GM19455 (cell line): ENCODE measurements around the gene TGFB1.
A peak's percentile ranks its signal among the peaks of the same experiment; 100 is the strongest.
"Not testable (repeated sequence)": the region's sequence is repeated elsewhere in the genome, so short reads cannot be mapped to it uniquely, and the experiment has no call there.

Experiments
- ATAC-seq: cut with Tn5 transposase; IDR thresholded peaks from one replicate; pipeline ENCODE4 v1.9.1; 2021; ENCODE audit not compliant: unreplicated experiment

Gene TGFB1

DNA sequence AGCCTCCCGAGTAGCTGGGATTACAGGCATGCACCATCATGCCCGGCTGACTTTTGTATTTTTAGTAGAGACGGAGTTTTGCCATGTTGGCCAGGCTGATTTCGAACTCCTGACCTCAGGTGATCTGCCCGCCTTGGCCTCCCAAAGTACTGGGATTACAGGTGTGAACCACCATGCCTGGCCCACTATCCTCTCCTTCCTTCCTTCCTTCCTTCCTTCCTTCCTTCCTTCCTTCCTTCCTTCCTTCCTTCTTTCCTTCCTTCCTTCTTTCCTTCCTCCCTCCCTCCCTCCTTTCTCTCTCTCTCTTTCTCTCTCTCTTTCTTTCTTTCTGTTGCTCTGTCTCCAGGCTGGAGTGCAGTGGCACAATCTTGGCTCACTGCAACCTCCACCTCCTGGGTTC, 17.4 kb upstream of the TGFB1 start:
- ATAC-seq, result not testable (repeated sequence)

DNA sequence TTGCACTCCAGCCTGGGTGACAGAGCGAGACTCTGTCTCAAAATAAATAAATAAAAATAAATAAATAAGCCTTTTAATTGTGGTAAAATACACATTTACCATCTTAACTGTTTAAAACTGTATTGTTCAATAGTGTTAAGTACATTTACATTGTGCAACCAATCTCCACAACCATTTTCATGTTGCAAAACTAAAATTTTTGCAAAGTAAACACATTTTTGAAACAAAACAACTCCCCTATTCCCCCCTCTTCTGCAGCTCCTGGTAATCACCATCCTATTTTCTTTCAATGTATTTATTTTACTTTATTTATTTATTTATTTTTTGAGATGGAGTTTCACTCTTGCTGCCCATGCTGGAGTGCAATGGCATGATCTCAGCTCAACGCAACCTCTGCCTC, 16.0 kb upstream of the TGFB1 start:
- ATAC-seq, result no peak

DNA sequence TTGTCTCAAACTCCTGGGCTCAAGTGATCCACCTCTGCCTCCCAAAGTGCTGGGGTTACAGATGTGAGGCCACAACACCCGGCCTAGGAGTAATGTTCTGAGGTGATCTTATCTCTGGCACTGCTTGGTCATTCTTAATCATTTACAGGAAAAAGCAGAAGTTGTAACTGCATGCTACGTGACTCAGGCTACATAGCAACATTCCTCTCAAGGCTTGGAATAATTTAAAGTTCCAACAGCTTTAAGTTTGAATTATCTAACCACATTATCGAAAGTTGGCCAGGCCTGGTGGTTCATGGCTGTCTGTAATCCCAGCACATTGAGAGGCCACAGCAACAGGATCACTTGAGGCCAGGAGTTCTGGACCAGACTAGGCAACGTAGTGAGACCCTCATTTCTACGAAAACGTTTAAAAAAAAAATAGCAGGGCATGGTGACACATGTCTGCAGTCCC, 14.2 kb upstream of the TGFB1 start:
- ATAC-seq, result no peak

- ATAC-seq, result no peak
Measured at GRCh38 chr19:41366089-41366488, 12.4 kb upstream of the TGFB1 start.

- no peak for ATAC-seq
Measured at GRCh38 chr19:41364524-41365391, 11.0 kb upstream of the TGFB1 start.

DNA sequence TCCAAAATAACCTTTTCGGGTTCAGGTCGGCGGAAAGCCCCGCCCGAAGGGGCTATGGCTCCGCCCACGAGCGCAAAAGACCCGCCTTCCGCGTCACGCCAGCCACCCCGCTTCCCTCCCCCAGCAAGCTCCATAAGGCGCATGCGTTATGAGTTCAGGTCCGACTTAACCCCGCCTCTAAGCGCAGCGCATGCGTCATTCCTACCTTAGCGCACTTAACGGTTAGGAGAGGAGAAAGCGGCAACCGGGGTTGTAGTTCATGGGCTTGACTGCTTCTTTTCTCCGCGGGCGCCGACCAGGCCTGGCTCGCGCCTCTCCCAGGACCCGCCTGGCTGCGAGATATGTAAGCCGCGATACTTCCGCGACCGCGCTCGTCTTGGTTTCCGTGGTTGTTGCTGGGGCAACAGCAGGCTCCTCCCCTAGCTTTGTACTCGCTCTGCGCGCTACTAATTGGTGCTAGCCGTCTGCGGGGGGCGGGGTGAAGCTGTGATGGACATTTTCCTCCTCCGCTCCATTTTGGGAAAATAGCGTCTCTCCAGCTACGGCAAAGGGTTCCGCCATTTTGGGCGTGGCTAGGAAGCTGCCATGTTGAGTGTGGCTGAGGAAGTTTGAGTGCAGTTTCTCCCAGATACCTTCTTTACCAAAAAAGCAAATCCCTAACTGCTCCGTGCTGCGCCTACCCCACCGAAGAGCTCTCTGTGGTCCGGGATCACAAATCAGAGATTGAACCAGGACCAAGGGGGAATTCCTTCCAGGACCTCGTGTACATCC, 10.2 kb upstream of the TGFB1 start, which contains the start of gene B9D2:
TSS of gene B9D2 (minus strand) at position 397 of the 771 bp plus-strand sequence. CDS start 630 bp downstream, outside the sequence.
- peak; percentile 90 for ATAC-seq

GRCh38 chr19:41363371-41363752, 9.6 kb upstream of the TGFB1 start:
- no peak for ATAC-seq

GRCh38 chr19:41362143-41362847, 8.6 kb upstream of the TGFB1 start:
- no peak for ATAC-seq

GRCh38 chr19:41359741-41360140, 6.0 kb upstream of the TGFB1 start:
- no peak for ATAC-seq

- ATAC-seq, result no peak
Measured at GRCh38 chr19:41357746-41358145, 4.0 kb upstream of the TGFB1 start.

DNA sequence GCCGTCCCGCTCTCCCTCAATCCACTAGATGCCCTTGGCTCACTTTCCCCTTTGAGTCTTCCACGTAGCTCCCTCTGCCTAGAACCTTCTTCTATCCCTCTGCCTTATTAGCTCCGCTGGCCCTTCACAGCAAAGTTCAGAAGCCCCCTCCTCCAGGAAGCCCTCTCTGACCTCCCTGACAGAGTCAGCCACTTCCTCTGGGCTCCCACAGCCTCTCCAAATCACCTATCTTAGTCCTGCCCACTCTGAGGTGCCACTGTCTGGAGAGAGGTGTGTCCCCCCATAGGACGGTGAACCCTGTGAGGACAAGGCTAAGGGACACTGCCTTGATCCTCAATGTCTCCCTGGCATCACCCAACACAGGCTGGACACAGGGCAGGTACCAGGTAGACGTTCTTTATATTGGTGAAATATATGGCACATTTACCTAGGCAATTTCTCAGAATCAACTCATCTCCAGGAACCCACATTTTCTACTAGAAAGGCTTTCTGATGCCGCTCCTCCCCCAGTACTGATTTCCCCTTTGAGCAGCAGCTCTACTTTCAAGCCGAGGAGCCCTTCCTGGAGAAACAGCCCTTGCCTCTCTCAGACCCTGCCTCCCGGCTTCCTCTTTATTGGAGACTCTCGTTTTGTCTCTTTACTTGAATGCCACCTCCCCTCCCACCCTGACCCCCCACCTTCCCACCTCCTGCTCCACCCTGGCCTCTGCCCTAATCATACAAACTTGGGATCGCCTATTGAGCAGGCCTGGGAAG, 3.4 kb upstream of the TGFB1 start:
- ATAC-seq, result no peak

GRCh38 chr19:41355802-41356201, 2.1 kb upstream of the TGFB1 start:
- ATAC-seq, result no peak

- ATAC-seq, result no peak
Measured at GRCh38 chr19:41355035-41355434, 1.3 kb upstream of the TGFB1 start.

DNA sequence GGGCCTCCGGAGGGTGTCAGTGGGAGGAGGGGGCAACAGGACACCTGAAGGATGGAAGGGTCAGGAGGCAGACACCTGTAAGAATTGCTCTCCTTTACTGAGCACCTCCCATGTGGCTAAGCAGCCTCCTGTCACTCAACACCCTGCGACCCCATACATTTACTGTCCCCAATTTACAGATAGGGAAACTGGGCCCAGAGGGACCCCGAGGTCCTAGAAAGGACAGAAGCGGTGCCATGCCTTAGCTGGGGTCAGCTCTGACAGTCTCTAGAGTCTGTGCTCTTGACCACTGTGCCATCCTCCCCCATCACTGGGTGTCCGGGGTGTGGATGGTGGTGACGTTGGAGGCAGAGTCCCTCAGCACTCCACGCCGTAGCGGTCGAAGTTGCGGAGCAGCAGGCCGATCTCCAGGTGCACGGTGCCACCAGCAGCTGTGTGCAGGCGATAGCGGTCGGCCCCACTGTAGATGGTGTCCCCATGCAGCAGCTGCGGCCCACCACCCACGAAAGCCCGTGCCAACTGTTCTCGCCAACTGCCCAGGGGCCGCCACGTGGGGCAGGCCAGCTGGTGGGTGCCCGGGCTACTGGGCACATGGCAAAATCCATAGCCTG, 726 bp upstream of the TGFB1 start:
- ATAC-seq, result no peak

DNA sequence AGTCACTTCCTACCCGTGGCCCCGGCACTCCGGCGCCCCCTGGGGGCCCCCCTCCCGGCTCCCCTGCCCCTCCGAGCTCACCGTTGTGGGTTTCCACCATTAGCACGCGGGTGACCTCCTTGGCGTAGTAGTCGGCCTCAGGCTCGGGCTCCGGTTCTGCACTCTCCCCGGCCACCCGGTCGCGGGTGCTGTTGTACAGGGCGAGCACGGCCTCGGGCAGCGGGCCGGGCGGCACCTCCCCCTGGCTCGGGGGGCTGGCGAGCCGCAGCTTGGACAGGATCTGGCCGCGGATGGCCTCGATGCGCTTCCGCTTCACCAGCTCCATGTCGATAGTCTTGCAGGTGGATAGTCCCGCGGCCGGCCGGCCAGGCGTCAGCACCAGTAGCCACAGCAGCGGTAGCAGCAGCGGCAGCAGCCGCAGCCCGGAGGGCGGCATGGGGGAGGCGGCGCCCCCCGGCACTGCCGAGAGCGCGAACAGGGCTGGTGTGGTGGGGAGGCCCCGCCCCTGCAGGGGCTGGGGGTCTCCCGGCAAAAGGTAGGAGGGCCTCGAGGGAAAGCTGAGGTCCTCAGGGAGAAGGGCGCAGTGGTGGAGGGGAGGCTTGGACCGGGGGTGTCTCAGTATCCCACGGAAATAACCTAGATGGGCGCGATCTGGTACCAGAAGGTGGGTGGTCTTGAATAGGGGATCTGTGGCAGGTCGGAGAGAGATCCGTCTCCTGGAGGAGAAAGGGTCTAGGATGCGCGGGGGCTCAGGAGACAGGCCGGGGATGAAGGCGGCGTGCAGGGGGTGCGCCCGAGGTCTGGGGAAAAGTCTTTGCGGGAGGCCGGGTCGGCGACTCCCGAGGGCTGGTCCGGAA, 885 bp downstream of the TGFB1 start:
- no peak for ATAC-seq

DNA sequence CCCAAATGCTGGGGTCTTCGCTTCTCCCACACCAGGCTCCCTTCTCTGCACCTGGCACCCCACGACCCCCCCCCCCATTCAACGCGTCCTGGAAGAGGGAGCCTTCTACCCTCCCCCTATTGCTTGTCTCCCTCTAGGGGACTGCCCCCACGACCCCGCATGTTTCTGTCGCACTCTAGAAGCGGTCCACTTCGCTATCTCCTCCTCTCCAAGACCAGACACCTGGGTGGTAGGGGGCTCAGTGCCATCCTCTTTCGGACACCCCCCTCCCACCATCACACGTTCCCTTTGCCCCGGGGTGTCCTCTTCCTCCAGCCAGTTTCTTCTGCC, 1.5 kb downstream of the TGFB1 start:
- ATAC-seq, result no peak

- no peak for ATAC-seq
Measured at GRCh38 chr19:41351339-41352245, 2.1 kb downstream of the TGFB1 start.

GRCh38 chr19:41350735-41351338, 2.9 kb downstream of the TGFB1 start:
- no peak for ATAC-seq
